DND-41 (cell line): ENCODE results near the gene ATXN7L2.

Source experiments
- ATAC-seq: fragments of 200-7000 bp; cut with Tn5 transposase; 3 replicates; pipeline ENCODE4 v1.9.1; 2021; ENCODE audit warnings: low read depth; ENCODE audit not compliant: insufficient read depth
- DNase-seq: peaks from one replicate; pipeline ENCODE4 v3.0.0-alpha.2; 2020
- H2AFZ ChIP-seq: 2 replicates; pipeline ENCODE4 v1.6.0; 2012; ENCODE audit warnings: low read depth, low read length
- H3K27ac ChIP-seq: 2 replicates; pipeline ENCODE4 v1.5.1; 2012; ENCODE audit warnings: low read length, inconsistent platforms
- H3K27me3 ChIP-seq: fragments of 200-600 bp; sonication (generic); 2 replicates; pipeline ENCODE4 v1.6.0; 2012; ENCODE audit warnings: low read length, mild to moderate bottlenecking, inconsistent platforms; ENCODE audit not compliant: insufficient read depth, poor library complexity
- H3K36me3 ChIP-seq: 2 replicates; pipeline ENCODE4 v1.5.1; 2012; ENCODE audit warnings: low read length, inconsistent platforms; ENCODE audit not compliant: insufficient read depth
- H3K4me1 ChIP-seq: 2 replicates; pipeline ENCODE4 v1.5.1; 2012; ENCODE audit warnings: mild to moderate bottlenecking, low read length; ENCODE audit not compliant: insufficient read depth
- H3K4me2 ChIP-seq: 2 replicates; pipeline ENCODE4 v1.6.0; 2012; ENCODE audit warnings: mild to moderate bottlenecking, moderate library complexity, low read length, inconsistent platforms; ENCODE audit not compliant: insufficient read depth
- H3K4me3 ChIP-seq, 2 experiments: fragments of 200-600 bp in 1 of 2; shearing (Covaris generic) in 1 of 2; 2 replicates each; pipeline ENCODE4 v1.5.1; 2012 to 2016; ENCODE audit warnings: inconsistent platforms in 2 of 2, low read length in 2 of 2, mild to moderate bottlenecking in 2 of 2, low read depth in 1 of 2, moderate library complexity in 1 of 2
- H3K79me2 ChIP-seq: 2 replicates; pipeline ENCODE4 v1.6.0; 2012; ENCODE audit warnings: low read length, inconsistent platforms; ENCODE audit not compliant: insufficient read depth
- H3K9ac ChIP-seq: 2 replicates; pipeline ENCODE4 v1.6.0; 2012; ENCODE audit warnings: low read depth, mild to moderate bottlenecking, inconsistent platforms, low read length, moderate library complexity
- H3K9me3 ChIP-seq: 2 replicates; pipeline ENCODE4 v1.5.1; 2012; ENCODE audit warnings: low read length, moderate library complexity, mild to moderate bottlenecking, inconsistent platforms; ENCODE audit not compliant: insufficient read depth, severe bottlenecking
- H4K20me1 ChIP-seq: 2 replicates; pipeline ENCODE4 v1.6.0; 2012; ENCODE audit warnings: low read length; ENCODE audit not compliant: insufficient read depth
- CTCF ChIP-seq: IDR thresholded peaks from 2 replicates; pipeline ENCODE4 v1.5.1; 2012; ENCODE audit warnings: borderline replicate concordance, low read length, moderate library complexity, mild to moderate bottlenecking; ENCODE audit not compliant: poor library complexity, severe bottlenecking; ENCODE audit errors: extremely low read depth
- EZH2 ChIP-seq: IDR thresholded peaks from 3 replicates; pipeline ENCODE4 v1.6.1; 2012; ENCODE audit warnings: borderline replicate concordance, low read depth, mild to moderate bottlenecking, moderate library complexity, low read length, inconsistent platforms; ENCODE audit not compliant: severe bottlenecking

ATXN7L2 gene

GRCh38 chr1:109466125-109466451 lies 17.6 kb upstream of the ATXN7L2 start:
- DNase-seq = no peak
- Histone ChIP-seq H3K27me3 (peaks cover 16% of the 10 kb centered on the region), H3K4me1 (no peaks in the 10 kb centered on the region), H4K20me1 (no peaks in the 10 kb centered on the region), H3K36me3 (no peaks in the 10 kb centered on the region), H3K79me2 (no peaks in the 10 kb centered on the region), H2AFZ (no peak overlapping the region), H3K27ac (no peak overlapping the region), H3K9me3 (no peaks in the 10 kb centered on the region), H3K9ac (no peak overlapping the region), H3K4me3 (no peak overlapping the region), H3K4me2 (no peak overlapping the region)
- TF ChIP-seq CTCF = no peak
- TF ChIP-seq EZH2 = no peak
- ATAC-seq = no peak

GRCh38 chr1:109466452-109467300 lies 17.0 kb upstream of the ATXN7L2 start, which contains the start of gene SYPL2:
Gene SYPL2 (plus strand): TSS chr1:109466546. CDS start chr1:109466844, 298 bp downstream.
- Histone ChIP-seq H3K79me2 (no peaks in the 10 kb centered on the region), H3K36me3 (no peaks in the 10 kb centered on the region), H3K9me3 (no peaks in the 10 kb centered on the region), H3K4me2 (no peak within 1 kb of the TSS), H4K20me1 (no peaks in the 10 kb centered on the region), H3K4me3 (no peak within 1 kb of the TSS), H2AFZ (no peak within 1 kb of the TSS), H3K27me3 (peaks cover 16% of the 10 kb centered on the region), H3K9ac (no peak within 1 kb of the TSS), H3K27ac (no peak within 1 kb of the TSS), H3K4me1 (no peaks in the 10 kb centered on the region)
- DNase-seq = no peak
- TF ChIP-seq CTCF (no peak), EZH2 (no peak)
- ATAC-seq = no peak

GRCh38 chr1:109467301-109467777 lies 16.4 kb upstream of the ATXN7L2 start:
- Histone ChIP-seq H2AFZ (no peak overlapping the region), H4K20me1 (no peaks in the 10 kb centered on the region), H3K27me3 (peaks cover 16% of the 10 kb centered on the region), H3K9me3 (no peaks in the 10 kb centered on the region), H3K9ac (no peak overlapping the region), H3K4me2 (no peak overlapping the region), H3K4me3 (no peak overlapping the region), H3K36me3 (no peaks in the 10 kb centered on the region), H3K4me1 (no peaks in the 10 kb centered on the region), H3K27ac (no peak overlapping the region), H3K79me2 (no peaks in the 10 kb centered on the region)
- DNase-seq (no peak), ATAC-seq (no peak)
- TF ChIP-seq EZH2 (no peak), CTCF (no peak)
